Chondrocyte (in vitro differentiated cells): Measurements from ENCODE around the gene RO60. TPM values are rescaled to one million over a fixed set of nuclear protein-coding genes. Genes with fewer than 3 reads are reported as not detected.

Experiments
- DNase-seq: peaks from one replicate; pipeline ENCODE4 v3.0.0; 2021; ENCODE audit warnings: mixed read lengths, low spot score
- H3K27ac Mint-ChIP-seq: one replicate; pipeline ENCODE4 v1.8.0; 2021; ENCODE audit warnings: mild to moderate bottlenecking, moderate library complexity, mixed read lengths; ENCODE audit not compliant: unreplicated experiment
- H3K27me3 Mint-ChIP-seq: 2 replicates; pipeline ENCODE4 v1.8.0; 2021; ENCODE audit warnings: low read depth, mixed read lengths
- H3K36me3 Mint-ChIP-seq: 2 replicates; pipeline ENCODE4 v1.8.0; 2021; ENCODE audit warnings: low read depth, mixed read lengths
- H3K4me1 Mint-ChIP-seq: 2 replicates; pipeline ENCODE4 v1.8.0; 2021; ENCODE audit warnings: low read depth, mild to moderate bottlenecking, mixed read lengths
- H3K4me3 Mint-ChIP-seq: one replicate; pipeline ENCODE4 v1.8.0; 2021; ENCODE audit warnings: mild to moderate bottlenecking, moderate library complexity, mixed read lengths; ENCODE audit not compliant: unreplicated experiment
- H3K9me3 Mint-ChIP-seq: 2 replicates; pipeline ENCODE4 v1.8.0; 2021; ENCODE audit warnings: low read depth, mixed read lengths
- CTCF ChIP-seq: fragments of 200-600 bp; sonication (generic); IDR thresholded peaks from 2 replicates; pipeline ENCODE4 v1.5.0; 2021; ENCODE audit warnings: antibody characterized with exemption, mild to moderate bottlenecking, moderate library complexity
- total RNA-seq: library from RNA; stranded (reverse); gene quantifications from 3 replicates; pipeline ENCODE4 v1.2.1, GENCODE V29; 2021

Gene RO60
- total RNA-seq, 1 donor from 2014 or later, result 91.4 TPM

DNA sequence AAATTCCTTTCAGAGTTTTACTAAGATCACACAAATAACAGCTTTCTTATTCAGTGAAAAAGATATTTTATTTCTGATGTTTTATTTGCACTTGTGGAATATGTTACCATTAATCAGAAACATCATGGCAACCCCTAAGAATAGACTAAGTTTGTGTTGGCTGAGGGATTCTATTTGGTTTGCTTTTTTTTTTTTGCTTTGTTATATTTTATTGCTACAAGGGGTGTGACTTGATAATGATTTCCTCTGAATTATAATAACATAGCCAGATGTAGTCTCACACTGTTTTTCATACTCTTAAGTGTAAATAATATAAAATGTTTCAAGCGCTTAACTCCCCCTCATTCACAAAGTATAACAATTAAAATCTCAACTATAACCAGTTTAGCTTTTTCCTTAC lies 25.9 kb downstream of the RO60 start:
- no peak for DNase-seq
- H3K4me3 Mint-ChIP-seq, result no peak overlapping the region
- peaks cover 24% of the 10 kb centered on the region for H3K36me3 Mint-ChIP-seq
- H3K4me1 Mint-ChIP-seq, result peaks cover 18% of the 10 kb centered on the region
- no peaks in the 10 kb centered on the region for H3K9me3 Mint-ChIP-seq
- no peaks in the 10 kb centered on the region for H3K27me3 Mint-ChIP-seq
- no peak for TF ChIP-seq CTCF
- no peak overlapping the region for H3K27ac Mint-ChIP-seq

- Mint-ChIP-seq H3K4me3 (no peak overlapping the region), H3K4me1 (peaks cover 18% of the 10 kb centered on the region), H3K9me3 (no peaks in the 10 kb centered on the region), H3K27me3 (no peaks in the 10 kb centered on the region), H3K36me3 (peaks cover 21% of the 10 kb centered on the region), H3K27ac (no peak overlapping the region)
- no peak for TF ChIP-seq CTCF
- no peak for DNase-seq
Measured at GRCh38 chr1:193086342-193086741, 26.9 kb downstream of the RO60 start.

DNA sequence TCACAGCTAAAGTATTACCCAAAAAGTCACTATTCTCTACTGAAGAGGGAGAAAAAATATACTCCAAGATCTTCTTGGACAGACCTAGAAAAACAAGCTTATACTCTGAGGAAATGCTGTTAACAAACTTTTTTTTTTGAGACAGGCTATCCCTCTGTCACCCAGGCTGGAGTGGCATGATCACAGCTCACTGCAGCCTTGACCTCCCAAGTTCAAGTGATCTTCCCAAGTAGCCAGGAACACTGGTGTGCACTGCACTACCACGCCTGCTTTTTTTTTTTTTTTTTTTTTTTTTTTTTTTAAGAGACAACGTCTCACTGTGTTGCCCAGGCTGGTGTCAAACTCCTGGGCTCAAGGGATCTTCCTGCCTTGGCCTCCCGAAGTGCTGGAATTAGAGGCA lies 28.5 kb downstream of the RO60 start:
- no peak for TF ChIP-seq CTCF
- Mint-ChIP-seq H3K4me3 (no peak overlapping the region), H3K27me3 (no peaks in the 10 kb centered on the region), H3K36me3 (peaks cover 16% of the 10 kb centered on the region), H3K4me1 (peaks cover 18% of the 10 kb centered on the region), H3K9me3 (no peaks in the 10 kb centered on the region), H3K27ac (peak overlapping the region; percentile 79)
- no peak for DNase-seq

DNA sequence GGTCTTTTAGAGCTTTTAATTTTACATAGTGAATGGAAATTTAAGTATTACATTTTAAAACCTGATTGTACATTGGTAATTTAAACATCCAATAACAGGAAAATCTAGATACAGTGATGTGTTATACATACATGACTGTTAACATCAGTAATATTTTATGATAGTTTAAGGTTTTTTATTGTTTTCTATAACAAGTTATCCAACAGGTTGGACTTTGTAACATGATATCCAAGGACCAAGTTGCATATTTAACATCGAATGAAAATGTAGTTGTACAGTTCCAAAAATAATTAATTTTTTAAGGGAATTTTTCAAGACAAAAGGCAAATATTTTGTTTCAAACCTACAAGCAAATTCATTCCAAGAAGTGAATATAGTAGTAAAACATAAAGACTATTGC lies 31.5 kb downstream of the RO60 start:
- no peak overlapping the region for H3K4me3 Mint-ChIP-seq
- H3K4me1 Mint-ChIP-seq, result peaks cover 9% of the 10 kb centered on the region
- H3K27ac Mint-ChIP-seq, result no peak overlapping the region
- TF ChIP-seq CTCF, result no peak
- no peak for DNase-seq
- peaks cover 13% of the 10 kb centered on the region for H3K36me3 Mint-ChIP-seq
- no peaks in the 10 kb centered on the region for H3K27me3 Mint-ChIP-seq
- H3K9me3 Mint-ChIP-seq, result no peaks in the 10 kb centered on the region

DNA sequence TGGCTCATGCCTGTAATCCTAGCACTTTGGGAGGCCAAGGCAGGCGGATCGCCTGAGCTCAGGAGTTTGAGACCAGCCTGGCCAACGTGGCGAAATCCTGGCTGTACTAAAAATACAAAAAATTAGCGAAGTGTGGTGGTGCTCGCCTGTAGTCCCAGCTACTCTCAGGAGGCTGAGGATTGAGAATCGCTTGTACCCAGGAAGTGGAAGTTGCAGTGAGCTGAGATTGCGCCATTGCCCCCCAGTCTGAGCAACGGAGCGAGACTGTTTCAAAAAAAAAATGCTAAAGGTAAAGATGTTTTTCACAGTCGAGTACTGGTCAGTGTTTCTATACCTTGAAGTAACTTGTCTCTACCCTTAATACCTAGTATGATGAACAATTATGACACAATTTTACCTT lies 34.7 kb downstream of the RO60 start:
- Mint-ChIP-seq H3K27ac (no peak overlapping the region), H3K4me3 (no peak overlapping the region), H3K36me3 (peaks cover 17% of the 10 kb centered on the region), H3K27me3 (no peaks in the 10 kb centered on the region), H3K4me1 (no peaks in the 10 kb centered on the region), H3K9me3 (no peaks in the 10 kb centered on the region)
- DNase-seq, result no peak
- no peak for TF ChIP-seq CTCF
